Epithelial cell of proximal tubule (primary cell): ENCODE data around the gene STX3. TPM values are rescaled to one million over a fixed set of nuclear protein-coding genes. Genes with fewer than 3 reads are reported as not detected.
"Not testable (repeated sequence)": the region's sequence is repeated elsewhere in the genome, so short reads cannot be mapped to it uniquely, and the experiment has no call there.

Source experiments
- DNase-seq: peaks from one replicate; pipeline ENCODE4 v3.0.0-alpha.2; 2011; ENCODE audit warnings: low read depth
- H3K4me3 ChIP-seq: 2 replicates; pipeline ENCODE4 v1.5.1; 2011; ENCODE audit warnings: low read depth, mild to moderate bottlenecking, low read length
- CTCF ChIP-seq: conservative IDR thresholded peaks from 2 replicates; pipeline ENCODE4 v1.5.1; 2012; ENCODE audit warnings: low read depth, mild to moderate bottlenecking, low read length
- total RNA-seq: library from RNA; depleted of rRNA; stranded (reverse); fragments of >200 nt; gene quantifications from 2 replicates; pipeline ENCODE4 v1.2.3, GENCODE V29; 2015

STX3 gene
- total RNA-seq, 1 donor from 2014 or later, result 45.0 TPM

GRCh38 chr11:59846556-59846955 is 91.4 kb downstream of the STX3 start:
- no peak for DNase-seq
- no peak for TF ChIP-seq CTCF
- H3K4me3 ChIP-seq, result no peak overlapping the region

GRCh38 chr11:59847626-59848025 is 92.5 kb downstream of the STX3 start:
- TF ChIP-seq CTCF, result no peak
- DNase-seq, result no peak
- no peak overlapping the region for H3K4me3 ChIP-seq

- H3K4me3 ChIP-seq, DNase-seq: not testable (repeated sequence)
Observed at GRCh38 chr11:59848439-59848838, 93.3 kb downstream of the STX3 start.

- peak; percentile 85 for DNase-seq
- TF ChIP-seq CTCF, result no peak
- H3K4me3 ChIP-seq, result no peak overlapping the region
Observed at GRCh38 chr11:59849129-59849528, 94.0 kb downstream of the STX3 start.

- H3K4me3 ChIP-seq, DNase-seq: not testable (repeated sequence)
Observed at GRCh38 chr11:59849551-59849950, 94.4 kb downstream of the STX3 start.

- not testable (repeated sequence) for DNase-seq
Observed at GRCh38 chr11:59851416-59851815, 96.2 kb downstream of the STX3 start.

GRCh38 chr11:59854871-59855270 is 99.7 kb downstream of the STX3 start:
- H3K4me3 ChIP-seq, result no peak overlapping the region

More at GRCh38 chr11:59851416-59851815, 96.2 kb downstream of the STX3 start:
- H3K4me3 ChIP-seq, result not testable (repeated sequence)

More at GRCh38 chr11:59854871-59855270, 99.7 kb downstream of the STX3 start:
- DNase-seq, result no peak
- no peak for TF ChIP-seq CTCF

Other genes starting within 250 kb of the STX3 start
- gene OR4D9, start 243.8 kb upstream of the STX3 start, total RNA-seq, result not detected in 2 replicates
- 12.3 and 15.1 TPM in 2 replicates for gene OSBP, start 139.6 kb upstream of the STX3 start, total RNA-seq
- 19.3 and 21.9 TPM in 2 replicates for gene PATL1, start 86.3 kb upstream of the STX3 start, total RNA-seq
- gene OR10V1, start 41.5 kb upstream of the STX3 start, total RNA-seq, result not detected in 2 replicates
- gene MRPL16, start 55.4 kb downstream of the STX3 start, total RNA-seq, result 76.9 and 92.6 TPM in 2 replicates
- gene CBLIF, start 90.1 kb downstream of the STX3 start, total RNA-seq, result not detected in 2 replicates
- gene TCN1, start 111.1 kb downstream of the STX3 start, total RNA-seq, result 0.80 and 1.3 TPM in 2 replicates
- gene OOSP3, start 123.4 kb downstream of the STX3 start, total RNA-seq, result not detected in 2 replicates
- gene OOSP1, start 183.1 kb downstream of the STX3 start, total RNA-seq, result not detected in 2 replicates
- gene OOSP4A, start 208.7 kb downstream of the STX3 start, total RNA-seq, result not detected in 2 replicates